ENCODE data around the gene CFAP45.

The CFAP45 gene

DNA sequence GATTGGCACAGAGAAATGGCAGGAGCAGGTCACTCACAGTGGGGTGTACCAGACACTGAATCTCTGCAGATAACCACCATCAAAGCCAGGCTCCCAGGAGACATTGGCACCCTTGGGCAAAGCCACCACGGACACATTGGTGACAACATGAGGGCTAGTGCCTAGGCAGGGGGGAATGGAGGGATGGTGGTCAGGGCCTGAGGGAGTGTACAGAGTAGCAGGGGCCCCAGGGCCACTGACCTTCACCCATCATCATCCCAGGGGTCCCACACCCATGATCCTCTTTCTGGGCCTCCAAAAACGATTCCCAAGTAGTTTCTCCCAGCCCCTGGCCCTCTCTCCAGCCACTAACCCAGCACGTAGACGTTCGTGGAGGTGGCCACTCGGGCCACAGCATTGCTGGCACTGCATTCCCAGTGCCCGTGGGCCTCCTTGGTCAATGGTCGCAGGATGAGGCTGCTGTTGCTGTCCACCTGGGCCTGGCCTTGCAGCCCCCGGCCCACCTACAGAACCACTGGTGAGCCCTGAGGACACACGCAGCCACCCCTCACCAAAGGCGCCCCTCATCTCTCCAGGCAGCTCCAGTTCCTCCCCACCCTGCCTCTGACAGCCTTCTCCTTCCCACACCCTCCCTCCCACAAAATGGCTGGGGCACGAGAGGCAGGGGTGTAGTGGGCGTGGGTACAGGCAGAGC lies 31.3 kb upstream of the CFAP45 start:
- no peak for DNase-seq (ENCODE audit: low read depth, low spot score)
- TF ChIP-seq SUZ12 (IDR thresholded peaks at IDR 0.05; ENCODE audit: extremely low read depth, insufficient read depth, insufficient read length) (no peak), YY1 (IDR thresholded peaks at IDR 0.05; ENCODE audit: insufficient read depth, insufficient read length) (no peak), ZNF274 (IDR thresholded peaks at IDR 0.05; ENCODE audit: low read depth, low read length) (no peak)
- peaks cover 96% of the 10 kb centered on the region for H3K36me3 ChIP-seq (ENCODE audit: insufficient read depth, insufficient read length, low read length)

GRCh38 chr1:159930634-159931033 lies 30.7 kb upstream of the CFAP45 start:
- TF ChIP-seq SUZ12 (IDR thresholded peaks at IDR 0.05; ENCODE audit: extremely low read depth, insufficient read depth, insufficient read length) (no peak), ZNF274 (IDR thresholded peaks at IDR 0.05; ENCODE audit: low read depth, low read length) (no peak), YY1 (IDR thresholded peaks at IDR 0.05; ENCODE audit: insufficient read depth, insufficient read length) (no peak)
- H3K4me1 ChIP-seq (ENCODE audit: insufficient read depth, insufficient read length): peaks cover 4% of the 10 kb centered on the region
- H3K4me3 ChIP-seq (ENCODE audit: insufficient read length, low read depth): no peak overlapping the region
- peaks cover 92% of the 10 kb centered on the region for H3K36me3 ChIP-seq (ENCODE audit: insufficient read depth, insufficient read length, low read length)
- no peaks in the 10 kb centered on the region for H3K9me3 ChIP-seq (ENCODE audit: insufficient read depth, low read length)
- no peak overlapping the region for H3K9ac ChIP-seq (ENCODE audit: insufficient read length, low read depth)
- H3K27me3 ChIP-seq (ENCODE audit: insufficient read depth, insufficient read length): no peaks in the 10 kb centered on the region
- DNase-seq (ENCODE audit: low read depth, low spot score): no peak

More for the DNA sequence above, 31.3 kb upstream of the CFAP45 start:
- H3K4me3 ChIP-seq (ENCODE audit: insufficient read length, low read depth): no peak overlapping the region
- no peaks in the 10 kb centered on the region for H3K9me3 ChIP-seq (ENCODE audit: insufficient read depth, low read length)
- H3K27me3 ChIP-seq (ENCODE audit: insufficient read depth, insufficient read length): no peaks in the 10 kb centered on the region
- H3K9ac ChIP-seq (ENCODE audit: insufficient read length, low read depth): no peak overlapping the region
- peaks cover 5% of the 10 kb centered on the region for H3K4me1 ChIP-seq (ENCODE audit: insufficient read depth, insufficient read length)

DNA sequence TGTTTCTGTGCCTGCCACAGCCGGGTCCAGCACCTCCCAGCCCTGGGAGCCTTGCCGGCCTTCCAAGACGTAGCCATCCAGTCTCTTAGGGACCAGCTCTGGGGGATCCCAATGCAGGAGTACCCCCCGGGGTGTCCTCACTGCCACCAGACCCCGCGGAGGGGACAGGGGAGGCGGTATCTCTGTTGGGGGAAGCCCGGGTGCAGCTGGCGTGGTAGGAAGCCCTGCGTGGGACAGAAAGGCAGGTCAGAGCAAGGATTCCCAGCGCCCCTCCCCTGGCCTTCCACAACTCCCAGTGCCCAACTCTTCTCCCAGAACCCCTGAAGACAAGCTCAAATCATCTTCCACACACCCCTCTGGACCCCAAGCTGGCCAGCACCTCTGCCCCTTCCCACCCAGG lies 30.3 kb upstream of the CFAP45 start:
- peaks cover 4% of the 10 kb centered on the region for H3K4me1 ChIP-seq (ENCODE audit: insufficient read depth, insufficient read length)
- no peak for DNase-seq (ENCODE audit: low read depth, low spot score)
- no peak overlapping the region for H3K9ac ChIP-seq (ENCODE audit: insufficient read length, low read depth)
- no peaks in the 10 kb centered on the region for H3K27me3 ChIP-seq (ENCODE audit: insufficient read depth, insufficient read length)
- TF ChIP-seq SUZ12 (IDR thresholded peaks at IDR 0.05; ENCODE audit: extremely low read depth, insufficient read depth, insufficient read length): no peak
- TF ChIP-seq YY1 (IDR thresholded peaks at IDR 0.05; ENCODE audit: insufficient read depth, insufficient read length): no peak
- TF ChIP-seq ZNF274 (IDR thresholded peaks at IDR 0.05; ENCODE audit: low read depth, low read length): no peak
- H3K4me3 ChIP-seq (ENCODE audit: insufficient read length, low read depth): no peak overlapping the region
- no peaks in the 10 kb centered on the region for H3K9me3 ChIP-seq (ENCODE audit: insufficient read depth, low read length)
- H3K36me3 ChIP-seq (ENCODE audit: insufficient read depth, insufficient read length, low read length): peaks cover 88% of the 10 kb centered on the region

DNA sequence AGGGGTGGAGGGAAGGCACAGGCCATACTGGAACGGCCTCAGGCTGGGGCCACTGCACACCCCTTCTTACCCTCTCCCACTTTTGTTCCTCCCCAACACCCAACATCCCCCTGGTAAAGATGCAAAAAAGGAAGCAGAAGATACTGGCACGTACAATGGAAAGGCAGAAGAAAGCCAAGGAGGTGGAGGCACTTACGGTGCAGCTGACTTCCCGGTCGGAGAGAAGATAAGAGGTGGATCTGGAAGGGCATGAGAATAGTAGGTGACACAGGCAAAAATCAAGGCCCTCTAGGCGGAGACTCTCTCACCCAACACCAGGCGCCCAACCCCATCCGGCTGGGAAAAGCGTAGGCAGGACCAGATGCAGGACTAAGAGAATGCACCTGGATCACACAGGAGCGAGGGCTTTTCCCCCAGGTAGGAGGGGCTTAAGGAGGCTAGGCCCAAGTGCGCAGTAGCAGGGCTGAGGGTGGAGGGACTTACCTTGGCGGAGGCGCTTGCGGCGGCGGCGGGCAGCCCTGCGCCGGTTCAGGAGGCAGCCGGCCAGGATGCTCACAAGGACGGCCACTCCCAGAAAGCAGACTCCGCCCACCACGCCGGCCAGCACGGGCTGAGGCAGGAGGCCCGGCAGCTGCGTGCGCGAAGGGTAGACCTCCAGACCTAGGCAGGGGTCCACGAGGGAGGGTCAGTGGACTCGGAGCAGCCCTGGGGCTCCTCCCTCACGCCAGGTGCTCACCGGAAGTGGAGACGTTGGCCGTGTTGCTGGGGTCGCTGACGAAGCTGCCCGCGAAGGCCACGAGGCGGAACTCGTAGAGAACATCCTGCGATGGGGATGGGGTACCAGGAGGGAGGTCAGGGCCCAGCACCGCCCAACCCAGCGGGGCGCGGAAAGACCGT lies 29.4 kb upstream of the CFAP45 start:
- Histone ChIP-seq H3K4me1 (ENCODE audit: insufficient read depth, insufficient read length) (peaks cover 4% of the 10 kb centered on the region), H3K9me3 (ENCODE audit: insufficient read depth, low read length) (no peaks in the 10 kb centered on the region), H3K4me3 (ENCODE audit: insufficient read length, low read depth) (no peak overlapping the region), H3K9ac (ENCODE audit: insufficient read length, low read depth) (no peak overlapping the region), H3K27me3 (ENCODE audit: insufficient read depth, insufficient read length) (no peaks in the 10 kb centered on the region), H3K36me3 (ENCODE audit: insufficient read depth, insufficient read length, low read length) (peaks cover 83% of the 10 kb centered on the region)
- DNase-seq (ENCODE audit: low read depth, low spot score): no peak
- TF ChIP-seq SUZ12 (IDR thresholded peaks at IDR 0.05; ENCODE audit: extremely low read depth, insufficient read depth, insufficient read length) (no peak), YY1 (IDR thresholded peaks at IDR 0.05; ENCODE audit: insufficient read depth, insufficient read length) (no peak), ZNF274 (IDR thresholded peaks at IDR 0.05; ENCODE audit: low read depth, low read length) (no peak)

- Histone ChIP-seq H3K36me3 (ENCODE audit: insufficient read depth, insufficient read length, low read length) (peaks cover 83% of the 10 kb centered on the region), H3K9me3 (ENCODE audit: insufficient read depth, low read length) (no peaks in the 10 kb centered on the region), H3K4me1 (ENCODE audit: insufficient read depth, insufficient read length) (peaks cover 4% of the 10 kb centered on the region), H3K4me3 (ENCODE audit: insufficient read length, low read depth) (no peak overlapping the region), H3K9ac (ENCODE audit: insufficient read length, low read depth) (no peak overlapping the region), H3K27me3 (ENCODE audit: insufficient read depth, insufficient read length) (no peaks in the 10 kb centered on the region)
- TF ChIP-seq ZNF274 (IDR thresholded peaks at IDR 0.05; ENCODE audit: low read depth, low read length) (no peak), SUZ12 (IDR thresholded peaks at IDR 0.05; ENCODE audit: extremely low read depth, insufficient read depth, insufficient read length) (no peak), YY1 (IDR thresholded peaks at IDR 0.05; ENCODE audit: insufficient read depth, insufficient read length) (no peak)
- DNase-seq (ENCODE audit: low read depth, low spot score): no peak
Measured at GRCh38 chr1:159928491-159929050, 28.6 kb upstream of the CFAP45 start.

- DNase-seq (ENCODE audit: low read depth, low spot score): no peak
- TF ChIP-seq YY1 (IDR thresholded peaks at IDR 0.05; ENCODE audit: insufficient read depth, insufficient read length) (no peak), SUZ12 (IDR thresholded peaks at IDR 0.05; ENCODE audit: extremely low read depth, insufficient read depth, insufficient read length) (no peak), ZNF274 (IDR thresholded peaks at IDR 0.05; ENCODE audit: low read depth, low read length) (no peak)
- Histone ChIP-seq H3K27me3 (ENCODE audit: insufficient read depth, insufficient read length) (no peaks in the 10 kb centered on the region), H3K4me1 (ENCODE audit: insufficient read depth, insufficient read length) (peaks cover 6% of the 10 kb centered on the region), H3K9me3 (ENCODE audit: insufficient read depth, low read length) (no peaks in the 10 kb centered on the region), H3K4me3 (ENCODE audit: insufficient read length, low read depth) (no peak overlapping the region), H3K9ac (ENCODE audit: insufficient read length, low read depth) (no peak overlapping the region), H3K36me3 (ENCODE audit: insufficient read depth, insufficient read length, low read length) (peaks cover 83% of the 10 kb centered on the region)
Measured at GRCh38 chr1:159927849-159928431, 28.0 kb upstream of the CFAP45 start.
